ENCODE data around the gene LMF1.

GRCh38 chr16:926715-927114, 44.1 kb downstream of the LMF1 start:
- TF ChIP-seq CTCF (IDR thresholded peaks at IDR 0.05): no peak
- TF ChIP-seq POLR2AphosphoS5 (IDR thresholded peaks at IDR 0.05): no peak
- no peak for TF ChIP-seq POLR2A (IDR thresholded peaks at IDR 0.05)

Data from prostate gland (tissue), 2 donors.